ENCODE measurements around the gene IRF2BP1. TPM values are rescaled to one million over a fixed set of nuclear protein-coding genes. Genes with fewer than 3 reads are reported as not detected.
A peak's percentile ranks its signal among the peaks of the same experiment; 100 is the strongest.

The IRF2BP1 gene
- total and polyA plus RNA-seq, 2 of the 13 experiments (the other 11 are each of a cell fraction or from before 2014, with no cell fraction given): 4.3 to 14.3 TPM

DNA sequence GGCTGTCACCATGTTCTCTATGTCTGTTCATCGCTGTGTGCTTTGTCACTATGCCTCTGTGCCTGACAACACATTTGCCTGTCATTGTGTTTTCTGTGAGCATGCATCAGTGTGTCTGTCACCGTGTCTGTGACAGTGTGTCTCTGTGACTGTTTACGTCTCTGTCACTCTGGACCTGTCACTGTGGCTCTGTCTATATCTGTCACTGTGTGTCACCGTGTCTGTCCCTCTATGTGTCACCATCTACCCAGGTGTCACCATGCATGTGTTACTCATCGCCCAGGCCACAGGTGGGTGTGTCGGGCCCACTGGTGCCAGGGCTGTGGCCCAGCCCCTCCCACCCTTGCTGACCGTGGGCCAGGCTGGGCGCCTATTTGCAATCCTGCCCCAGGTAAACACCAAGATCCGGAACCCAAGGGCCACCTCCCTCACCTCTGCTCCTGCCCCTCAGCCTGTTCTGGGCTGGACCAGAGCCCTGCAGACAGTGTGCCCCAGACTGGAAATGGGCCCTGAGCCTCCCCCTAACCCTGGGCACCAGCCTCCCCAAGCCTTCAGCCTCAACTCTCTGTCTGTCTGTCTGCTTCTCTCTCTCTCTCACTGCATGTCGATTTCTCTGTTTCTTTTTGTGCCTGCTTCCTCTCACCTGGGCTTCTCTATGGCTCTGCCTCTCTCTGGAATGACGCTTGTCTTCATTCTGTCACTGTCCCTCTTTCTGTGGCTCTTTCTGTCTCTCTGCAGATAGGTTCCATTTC lies 7.7 kb downstream of the IRF2BP1 start (continued):
- TF ChIP-seq MED8 (CRISPR knock-in tag; IDR thresholded peaks at IDR 0.05; ENCODE audit: insufficient replicate concordance) (no peak), MAFF (IDR thresholded peaks at IDR 0.05; ENCODE audit: low read depth, low read length) (no peak), ETV5 (CRISPR knock-in tag; IDR thresholded peaks at IDR 0.05; ENCODE audit: borderline replicate concordance) (peak; percentile 85), ZNF792 (CRISPR knock-in tag; IDR thresholded peaks at IDR 0.05) (no peak; the same call in 1 of the 2 replicates), ZNF138 (CRISPR knock-in tag; IDR thresholded peaks at IDR 0.05; ENCODE audit: low read depth) (no peak), ZNF143 (CRISPR knock-in tag; IDR thresholded peaks at IDR 0.05) (0 out of 2 replicates have a peak, but pooled peaks have one; percentile 27), NPAS2 (CRISPR knock-in tag; IDR thresholded peaks at IDR 0.05; ENCODE audit: borderline replicate concordance) (no peak), ZBTB7A (CRISPR knock-in tag; IDR thresholded peaks at IDR 0.05) (peak; percentile 75), ZNF768 (CRISPR knock-in tag; IDR thresholded peaks at IDR 0.05) (peak; percentile 11; the same call in 1 of the 2 replicates), FOXA3 (CRISPR knock-in tag; IDR thresholded peaks at IDR 0.05) (peak; percentile 75), POLR2AphosphoS2 (IDR thresholded peaks at IDR 0.05; ENCODE audit: low read depth, low read length) (no peak), MEIS1 (CRISPR knock-in tag; IDR thresholded peaks at IDR 0.05; ENCODE audit: borderline replicate concordance) (peak; percentile 45; the same call in 1 of the 2 replicates), MED13 (CRISPR knock-in tag; IDR thresholded peaks at IDR 0.05) (no peak), HDAC2 (CRISPR knock-in tag; IDR thresholded peaks at IDR 0.05) (peak; percentile 63; the same call in 1 of the 2 replicates)
- TF ChIP-seq, protein P1, sequence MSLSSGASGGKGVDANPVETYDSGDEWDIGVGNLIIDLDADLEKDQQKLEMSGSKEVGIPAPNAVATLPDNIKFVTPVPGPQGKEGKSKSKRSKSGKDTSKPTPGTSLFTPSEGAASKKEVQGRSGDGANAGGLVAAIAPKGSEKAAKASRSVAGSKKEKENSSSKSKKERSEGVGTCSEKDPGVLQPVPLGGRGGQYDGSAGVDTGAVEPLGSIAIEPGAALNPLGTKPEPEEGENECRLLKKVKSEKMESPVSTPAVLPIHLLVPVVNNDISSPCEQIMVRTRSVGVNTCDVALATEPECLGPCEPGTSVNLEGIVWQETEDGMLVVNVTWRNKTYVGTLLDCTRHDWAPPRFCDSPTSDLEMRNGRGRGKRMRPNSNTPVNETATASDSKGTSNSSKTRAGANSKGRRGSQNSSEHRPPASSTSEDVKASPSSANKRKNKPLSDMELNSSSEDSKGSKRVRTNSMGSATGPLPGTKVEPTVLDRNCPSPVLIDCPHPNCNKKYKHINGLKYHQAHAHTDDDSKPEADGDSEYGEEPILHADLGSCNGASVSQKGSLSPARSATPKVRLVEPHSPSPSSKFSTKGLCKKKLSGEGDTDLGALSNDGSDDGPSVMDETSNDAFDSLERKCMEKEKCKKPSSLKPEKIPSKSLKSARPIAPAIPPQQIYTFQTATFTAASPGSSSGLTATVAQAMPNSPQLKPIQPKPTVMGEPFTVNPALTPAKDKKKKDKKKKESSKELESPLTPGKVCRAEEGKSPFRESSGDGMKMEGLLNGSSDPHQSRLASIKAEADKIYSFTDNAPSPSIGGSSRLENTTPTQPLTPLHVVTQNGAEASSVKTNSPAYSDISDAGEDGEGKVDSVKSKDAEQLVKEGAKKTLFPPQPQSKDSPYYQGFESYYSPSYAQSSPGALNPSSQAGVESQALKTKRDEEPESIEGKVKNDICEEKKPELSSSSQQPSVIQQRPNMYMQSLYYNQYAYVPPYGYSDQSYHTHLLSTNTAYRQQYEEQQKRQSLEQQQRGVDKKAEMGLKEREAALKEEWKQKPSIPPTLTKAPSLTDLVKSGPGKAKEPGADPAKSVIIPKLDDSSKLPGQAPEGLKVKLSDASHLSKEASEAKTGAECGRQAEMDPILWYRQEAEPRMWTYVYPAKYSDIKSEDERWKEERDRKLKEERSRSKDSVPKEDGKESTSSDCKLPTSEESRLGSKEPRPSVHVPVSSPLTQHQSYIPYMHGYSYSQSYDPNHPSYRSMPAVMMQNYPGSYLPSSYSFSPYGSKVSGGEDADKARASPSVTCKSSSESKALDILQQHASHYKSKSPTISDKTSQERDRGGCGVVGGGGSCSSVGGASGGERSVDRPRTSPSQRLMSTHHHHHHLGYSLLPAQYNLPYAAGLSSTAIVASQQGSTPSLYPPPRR (CRISPR knock-in tag; IDR thresholded peaks at IDR 0.05; ENCODE audit: borderline replicate concordance): peak; percentile 65
- TF ChIP-seq, protein P2, sequence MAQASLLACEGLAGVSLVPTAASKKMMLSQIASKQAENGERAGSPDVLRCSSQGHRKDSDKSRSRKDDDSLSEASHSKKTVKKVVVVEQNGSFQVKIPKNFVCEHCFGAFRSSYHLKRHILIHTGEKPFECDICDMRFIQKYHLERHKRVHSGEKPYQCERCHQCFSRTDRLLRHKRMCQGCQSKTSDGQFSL (CRISPR knock-in tag; IDR thresholded peaks at IDR 0.05): no peak
- TF ChIP-seq, protein P3, sequence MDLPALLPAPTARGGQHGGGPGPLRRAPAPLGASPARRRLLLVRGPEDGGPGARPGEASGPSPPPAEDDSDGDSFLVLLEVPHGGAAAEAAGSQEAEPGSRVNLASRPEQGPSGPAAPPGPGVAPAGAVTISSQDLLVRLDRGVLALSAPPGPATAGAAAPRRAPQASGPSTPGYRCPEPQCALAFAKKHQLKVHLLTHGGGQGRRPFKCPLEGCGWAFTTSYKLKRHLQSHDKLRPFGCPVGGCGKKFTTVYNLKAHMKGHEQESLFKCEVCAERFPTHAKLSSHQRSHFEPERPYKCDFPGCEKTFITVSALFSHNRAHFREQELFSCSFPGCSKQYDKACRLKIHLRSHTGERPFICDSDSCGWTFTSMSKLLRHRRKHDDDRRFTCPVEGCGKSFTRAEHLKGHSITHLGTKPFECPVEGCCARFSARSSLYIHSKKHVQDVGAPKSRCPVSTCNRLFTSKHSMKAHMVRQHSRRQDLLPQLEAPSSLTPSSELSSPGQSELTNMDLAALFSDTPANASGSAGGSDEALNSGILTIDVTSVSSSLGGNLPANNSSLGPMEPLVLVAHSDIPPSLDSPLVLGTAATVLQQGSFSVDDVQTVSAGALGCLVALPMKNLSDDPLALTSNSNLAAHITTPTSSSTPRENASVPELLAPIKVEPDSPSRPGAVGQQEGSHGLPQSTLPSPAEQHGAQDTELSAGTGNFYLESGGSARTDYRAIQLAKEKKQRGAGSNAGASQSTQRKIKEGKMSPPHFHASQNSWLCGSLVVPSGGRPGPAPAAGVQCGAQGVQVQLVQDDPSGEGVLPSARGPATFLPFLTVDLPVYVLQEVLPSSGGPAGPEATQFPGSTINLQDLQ (CRISPR knock-in tag; IDR thresholded peaks at IDR 0.05): no peak
- TF ChIP-seq, protein P4, sequence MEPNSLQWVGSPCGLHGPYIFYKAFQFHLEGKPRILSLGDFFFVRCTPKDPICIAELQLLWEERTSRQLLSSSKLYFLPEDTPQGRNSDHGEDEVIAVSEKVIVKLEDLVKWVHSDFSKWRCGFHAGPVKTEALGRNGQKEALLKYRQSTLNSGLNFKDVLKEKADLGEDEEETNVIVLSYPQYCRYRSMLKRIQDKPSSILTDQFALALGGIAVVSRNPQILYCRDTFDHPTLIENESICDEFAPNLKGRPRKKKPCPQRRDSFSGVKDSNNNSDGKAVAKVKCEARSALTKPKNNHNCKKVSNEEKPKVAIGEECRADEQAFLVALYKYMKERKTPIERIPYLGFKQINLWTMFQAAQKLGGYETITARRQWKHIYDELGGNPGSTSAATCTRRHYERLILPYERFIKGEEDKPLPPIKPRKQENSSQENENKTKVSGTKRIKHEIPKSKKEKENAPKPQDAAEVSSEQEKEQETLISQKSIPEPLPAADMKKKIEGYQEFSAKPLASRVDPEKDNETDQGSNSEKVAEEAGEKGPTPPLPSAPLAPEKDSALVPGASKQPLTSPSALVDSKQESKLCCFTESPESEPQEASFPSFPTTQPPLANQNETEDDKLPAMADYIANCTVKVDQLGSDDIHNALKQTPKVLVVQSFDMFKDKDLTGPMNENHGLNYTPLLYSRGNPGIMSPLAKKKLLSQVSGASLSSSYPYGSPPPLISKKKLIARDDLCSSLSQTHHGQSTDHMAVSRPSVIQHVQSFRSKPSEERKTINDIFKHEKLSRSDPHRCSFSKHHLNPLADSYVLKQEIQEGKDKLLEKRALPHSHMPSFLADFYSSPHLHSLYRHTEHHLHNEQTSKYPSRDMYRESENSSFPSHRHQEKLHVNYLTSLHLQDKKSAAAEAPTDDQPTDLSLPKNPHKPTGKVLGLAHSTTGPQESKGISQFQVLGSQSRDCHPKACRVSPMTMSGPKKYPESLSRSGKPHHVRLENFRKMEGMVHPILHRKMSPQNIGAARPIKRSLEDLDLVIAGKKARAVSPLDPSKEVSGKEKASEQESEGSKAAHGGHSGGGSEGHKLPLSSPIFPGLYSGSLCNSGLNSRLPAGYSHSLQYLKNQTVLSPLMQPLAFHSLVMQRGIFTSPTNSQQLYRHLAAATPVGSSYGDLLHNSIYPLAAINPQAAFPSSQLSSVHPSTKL (CRISPR knock-in tag; IDR thresholded peaks at IDR 0.05): peak; percentile 71

Data from HepG2 (cell line).